ENCODE measurements around the gene MTO1.

GRCh38 chr6:73542891-73543290, 81.4 kb downstream of the MTO1 start:
- TF ChIP-seq CTCF (IDR thresholded peaks at IDR 0.05) (no peak), POLR2A (IDR thresholded peaks at IDR 0.05) (no peak)

Measured in esophagus squamous epithelium (tissue), 4 donors.